GM21381 (cell line): Measurements from ENCODE around the gene BARX2.

Experiments used
- ATAC-seq: cut with Tn5 transposase; IDR thresholded peaks from one replicate; pipeline ENCODE4 v1.9.1; 2021; ENCODE audit warnings: mild to moderate bottlenecking, moderate library complexity; ENCODE audit not compliant: unreplicated experiment

The BARX2 gene

DNA sequence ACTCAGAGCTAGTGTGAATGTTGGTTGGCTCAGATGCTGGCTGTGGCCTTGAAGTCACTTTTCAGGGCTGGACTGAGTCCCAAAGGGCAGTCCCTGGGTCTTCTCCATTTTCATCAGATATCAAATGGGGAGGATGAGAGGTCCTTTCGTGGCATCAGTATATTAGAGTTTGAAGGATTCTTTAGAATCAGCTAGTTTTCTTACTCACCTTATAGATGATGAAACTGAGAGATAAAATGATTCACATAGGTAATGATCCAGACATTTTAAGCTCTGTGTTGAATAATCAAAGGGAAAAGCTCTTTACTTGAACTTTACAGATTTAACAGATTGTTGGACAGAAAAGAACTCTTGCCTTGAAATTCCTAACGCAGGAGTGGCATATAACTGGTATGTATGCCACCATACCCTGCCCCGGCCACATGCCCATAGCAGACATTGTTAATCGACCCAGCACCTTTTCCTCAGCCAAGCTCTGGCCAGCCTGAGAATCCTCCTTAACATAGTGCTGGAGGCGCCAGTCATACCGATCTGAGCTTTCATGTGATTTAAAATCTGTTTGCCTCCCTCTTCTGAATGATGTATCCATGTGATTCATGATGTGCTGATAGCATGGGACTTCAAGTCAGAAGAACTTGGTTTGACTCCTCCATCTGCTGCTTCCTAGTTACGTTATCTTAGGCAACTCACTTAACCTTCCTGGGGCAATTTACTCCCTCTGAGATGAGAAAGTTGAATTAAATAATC is 60.0 kb downstream of the BARX2 start:
- ATAC-seq, result no peak

DNA sequence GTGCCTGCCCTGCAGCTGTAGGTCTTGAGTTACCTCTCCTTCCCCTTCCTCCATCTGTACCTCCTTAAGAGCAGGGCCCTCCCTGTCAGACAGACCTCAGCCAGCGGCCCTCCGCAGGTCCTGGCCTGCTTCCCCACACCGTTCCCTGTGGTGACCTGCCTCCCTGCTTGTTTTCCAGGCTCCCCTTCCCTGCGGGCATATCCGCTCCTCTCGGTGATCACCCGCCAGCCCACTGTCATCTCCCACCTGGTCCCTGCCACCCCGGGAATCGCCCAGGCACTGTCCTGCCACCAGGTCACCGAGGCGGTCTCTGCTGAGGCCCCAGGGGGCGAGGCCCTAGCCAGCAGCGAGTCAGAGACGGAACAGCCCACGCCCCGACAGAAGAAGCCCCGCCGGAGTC is 60.9 kb downstream of the BARX2 start:
- no peak for ATAC-seq

DNA sequence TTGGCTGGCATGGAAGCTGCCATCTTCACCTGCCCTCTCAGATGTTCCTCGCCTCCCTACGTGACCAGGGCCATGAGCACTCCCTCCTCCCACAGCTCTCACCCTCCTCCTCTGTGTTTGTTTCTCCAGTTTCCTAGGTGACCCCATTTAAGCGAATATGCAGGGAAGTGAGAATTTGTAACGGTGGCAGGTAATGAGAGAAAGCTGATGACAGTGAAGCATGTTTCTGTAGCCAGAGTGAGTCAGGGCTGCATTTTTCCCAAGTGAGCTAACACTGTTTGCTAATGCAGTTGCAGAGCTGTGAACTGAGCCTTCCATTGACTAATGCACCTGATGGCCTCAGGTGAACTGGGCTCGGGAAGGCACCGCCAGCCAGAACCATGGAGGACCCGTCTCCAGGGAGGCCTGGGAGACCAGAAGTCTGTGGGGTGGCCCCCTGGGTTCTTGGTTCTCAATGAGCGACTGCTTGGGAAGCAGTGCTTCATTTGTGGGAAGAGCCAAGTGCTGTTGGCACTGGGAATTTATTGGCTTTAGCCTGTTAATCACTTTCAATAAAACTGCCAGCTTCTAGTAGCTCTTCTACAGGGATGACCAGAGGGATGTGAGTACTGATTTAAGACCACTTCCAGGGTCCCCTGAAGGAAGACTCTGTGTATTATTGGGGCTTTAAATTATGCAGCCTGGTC is 64.5 kb downstream of the BARX2 start:
- no peak for ATAC-seq

DNA sequence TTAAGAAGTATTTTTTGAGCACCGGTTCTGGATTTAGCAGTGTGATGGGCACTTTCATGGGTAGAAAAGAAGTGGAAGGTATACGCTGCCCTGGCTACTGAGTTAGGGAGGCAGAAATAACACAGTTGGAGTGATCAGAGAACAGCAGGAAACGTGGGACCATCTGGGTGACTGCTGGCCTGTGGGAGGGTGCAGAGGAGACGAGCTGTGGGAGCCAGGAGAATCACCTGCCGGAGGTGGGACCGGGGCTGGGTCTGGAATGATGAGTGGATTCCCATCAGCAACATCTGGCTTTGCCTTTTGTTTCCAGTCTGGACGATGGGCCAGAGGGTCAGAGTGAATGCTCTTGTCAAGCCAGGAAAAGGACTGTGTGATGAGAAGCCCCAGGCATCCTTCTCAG is 66.5 kb downstream of the BARX2 start:
- ATAC-seq, result no peak

DNA sequence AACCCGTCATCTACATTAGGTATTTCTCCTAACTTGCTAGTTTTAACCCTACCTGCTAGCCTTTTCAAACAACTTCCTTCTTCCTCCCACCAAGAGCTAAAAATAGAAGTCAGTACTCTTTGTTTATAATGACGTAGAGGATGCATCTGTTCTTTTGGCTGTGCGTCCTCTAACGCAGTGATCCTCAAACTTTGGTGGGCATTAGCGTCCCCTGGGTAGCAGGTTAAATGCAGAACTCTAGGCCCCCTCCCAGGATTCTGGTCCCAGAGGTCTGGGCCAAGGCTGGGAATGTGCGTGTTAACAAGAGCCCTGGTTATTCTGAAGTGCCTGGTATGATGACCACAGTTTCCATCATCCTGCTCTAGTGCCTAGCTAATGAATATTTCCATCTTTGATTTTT is 67.6 kb downstream of the BARX2 start:
- no peak for ATAC-seq

- no peak for ATAC-seq
Observed at GRCh38 chr11:129444274-129444673, 68.6 kb downstream of the BARX2 start.

GRCh38 chr11:129445226-129445625 is 69.6 kb downstream of the BARX2 start:
- no peak for ATAC-seq

DNA sequence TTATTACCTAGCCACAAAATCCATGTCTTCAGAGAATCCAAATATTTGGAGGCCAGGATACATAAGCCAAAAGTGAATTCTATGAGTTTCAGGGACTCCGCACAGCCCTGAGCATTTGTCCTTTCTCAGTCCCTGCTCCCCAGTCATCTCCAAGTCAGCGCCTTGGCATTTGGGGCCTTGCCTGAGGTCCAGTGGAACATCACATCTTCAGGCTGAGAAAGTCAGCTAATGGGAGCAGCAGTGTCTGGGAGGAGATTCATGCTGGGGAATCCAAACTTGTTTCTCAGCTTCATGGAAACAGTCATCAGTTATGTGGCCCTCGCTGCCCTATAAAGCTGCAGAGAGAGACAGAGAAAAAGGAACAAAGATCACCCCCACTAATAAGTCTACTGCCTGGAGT is 70.9 kb downstream of the BARX2 start:
- ATAC-seq, result no peak

GRCh38 chr11:129447654-129448239 is 72.1 kb downstream of the BARX2 start:
- no peak for ATAC-seq

GRCh38 chr11:129451524-129451923 is 75.9 kb downstream of the BARX2 start:
- no peak for ATAC-seq

- ATAC-seq, result no peak
Observed at GRCh38 chr11:129453293-129453721, 77.7 kb downstream of the BARX2 start.

- ATAC-seq, result no peak
Observed at GRCh38 chr11:129455101-129455500, 79.5 kb downstream of the BARX2 start.

DNA sequence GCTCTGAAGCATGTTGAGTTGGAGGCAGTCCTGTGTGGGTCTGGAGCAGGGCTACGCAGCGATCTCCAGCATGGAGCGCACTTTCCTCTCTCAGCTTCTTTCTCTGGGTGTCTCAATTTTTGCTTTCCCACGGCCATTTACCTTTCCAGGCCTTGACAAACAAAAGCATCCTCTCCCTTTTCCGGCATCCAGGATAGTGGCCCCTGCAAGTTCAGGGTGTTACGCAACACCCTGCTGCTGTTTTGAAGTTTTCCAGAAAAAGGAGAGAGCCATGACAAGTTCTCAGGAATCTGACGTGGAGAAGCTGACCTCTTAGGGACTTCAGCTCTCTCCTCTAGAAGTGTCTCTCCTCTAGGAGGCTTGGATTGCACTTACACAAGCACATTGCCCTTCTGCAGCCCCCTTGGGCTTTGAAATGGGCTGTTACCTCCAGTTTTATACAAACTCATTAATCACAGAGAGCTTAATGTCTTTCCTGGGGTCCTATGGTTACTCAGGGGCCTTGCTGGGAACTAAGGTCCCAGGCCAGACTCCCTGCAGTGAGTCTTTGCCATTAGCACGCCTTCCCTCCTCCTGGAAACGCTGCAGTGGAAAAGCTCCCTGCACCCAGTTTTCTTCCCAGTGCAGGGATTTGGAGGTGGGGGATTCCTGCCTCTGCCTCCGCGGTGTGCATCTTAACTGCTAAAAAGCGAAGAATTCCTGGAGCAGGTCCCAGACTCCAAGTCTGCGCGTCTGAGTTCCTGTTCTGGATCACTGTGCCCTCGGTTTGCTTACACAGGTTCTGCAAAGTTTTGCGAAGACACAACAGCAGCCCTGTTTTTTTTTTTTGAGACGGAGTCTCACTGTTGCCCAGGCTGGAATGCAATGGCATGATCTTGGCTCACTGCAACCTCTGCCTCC is 80.4 kb downstream of the BARX2 start:
- ATAC-seq, result no peak

DNA sequence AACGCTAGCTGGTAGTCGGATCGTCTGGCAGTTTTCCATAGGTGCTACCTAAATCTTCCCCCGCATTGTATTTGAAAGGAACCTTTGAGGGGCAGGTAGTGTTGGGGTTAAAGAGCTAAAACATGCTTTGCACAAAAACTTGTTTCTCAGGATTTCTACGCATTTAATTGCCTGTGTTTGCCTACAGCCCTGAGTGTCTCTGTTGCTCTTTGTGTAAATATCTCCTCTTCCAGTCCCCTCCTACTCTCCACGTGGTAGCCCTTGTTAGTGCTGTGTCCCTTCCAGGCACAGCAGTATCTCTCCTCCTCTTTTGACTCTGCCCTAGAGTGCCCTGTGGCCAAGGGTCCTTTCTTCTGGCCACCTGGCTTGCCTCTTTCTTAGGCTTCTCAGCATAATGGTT is 81.7 kb downstream of the BARX2 start:
- ATAC-seq, result no peak

- ATAC-seq, result no peak
Observed at GRCh38 chr11:129458278-129458677, 82.6 kb downstream of the BARX2 start.

DNA sequence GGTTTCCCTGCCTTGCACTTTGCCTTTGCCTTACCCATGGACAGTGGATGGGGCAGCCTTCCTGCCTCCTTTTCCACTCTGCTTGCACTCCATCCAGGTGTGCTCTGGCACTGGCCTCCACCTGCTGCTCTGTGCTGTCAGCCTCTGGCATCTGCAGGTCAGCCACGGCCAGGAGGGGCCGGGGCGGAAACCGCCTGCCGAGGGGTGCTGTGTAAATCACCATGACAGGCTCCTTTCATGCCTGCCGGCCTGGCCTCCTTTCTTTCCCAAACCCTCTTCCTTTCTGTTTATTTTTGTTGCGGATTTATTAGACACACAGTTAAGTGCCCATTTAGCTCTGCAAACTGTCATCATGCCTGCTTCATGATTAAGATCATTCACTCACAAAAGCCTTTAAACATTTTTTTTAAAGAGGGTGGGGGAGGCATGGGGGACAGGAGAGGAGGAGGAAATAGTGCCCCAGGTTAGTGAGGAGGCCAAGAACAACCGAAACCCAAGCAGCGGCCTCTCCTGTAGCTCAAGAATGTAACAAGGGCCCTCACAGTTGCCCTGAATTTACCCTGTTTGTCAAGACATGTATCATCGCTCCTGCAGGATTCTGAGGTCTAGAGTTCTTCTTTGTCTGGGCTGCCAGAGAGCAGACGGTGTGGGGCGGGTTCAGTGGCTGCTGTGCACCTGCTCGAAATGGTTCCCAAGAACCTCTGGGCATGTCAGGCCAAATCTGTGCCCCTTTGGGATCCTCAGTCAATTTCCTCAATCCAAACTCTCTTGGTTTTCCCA is 83.3 kb downstream of the BARX2 start:
- no peak for ATAC-seq

- no peak for ATAC-seq
Observed at GRCh38 chr11:129460714-129461113, 85.1 kb downstream of the BARX2 start.

DNA sequence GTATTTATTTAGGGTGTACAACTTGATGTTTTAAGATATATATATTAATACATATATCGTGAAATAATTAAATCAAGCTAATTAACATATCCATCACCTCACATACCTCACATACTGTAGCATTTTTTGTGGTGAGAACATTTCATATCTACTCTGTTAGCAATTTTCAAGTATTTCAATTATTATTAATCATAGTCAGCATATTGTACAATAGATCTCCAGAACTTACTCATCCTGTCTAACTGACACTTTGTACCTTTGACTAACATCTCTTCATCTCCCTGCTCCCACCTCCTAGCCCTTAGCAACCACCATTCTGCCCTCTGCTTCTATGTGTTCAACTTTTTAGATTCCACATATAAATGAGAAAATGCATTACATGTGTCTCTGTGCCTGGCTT is 108.4 kb downstream of the BARX2 start:
- no peak for ATAC-seq

- ATAC-seq, result no peak
Observed at GRCh38 chr11:129489249-129489648, 113.6 kb downstream of the BARX2 start.

DNA sequence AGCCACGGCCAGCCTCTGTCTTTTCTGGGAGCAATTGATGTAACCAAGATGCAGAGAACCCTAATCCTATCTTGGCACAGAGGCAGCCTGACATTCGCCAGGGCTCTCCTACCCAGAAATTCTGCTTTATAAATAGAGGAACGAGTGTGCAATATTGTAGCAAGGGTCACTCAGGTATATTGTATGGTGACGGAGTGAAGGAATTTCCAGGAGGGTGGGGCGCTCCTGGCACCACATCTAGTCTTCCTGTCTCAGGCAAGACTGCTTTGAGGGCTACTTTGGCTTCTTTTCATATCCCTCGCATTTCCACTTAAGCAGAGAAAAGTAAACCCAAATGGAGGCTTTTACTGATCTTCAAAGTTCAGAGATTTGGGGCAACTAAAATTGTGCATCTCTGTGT is 114.4 kb downstream of the BARX2 start:
- ATAC-seq, result no peak
